ENCODE data around the gene SMAGP. TPM values are rescaled to one million over a fixed set of nuclear protein-coding genes. Genes with fewer than 3 reads are reported as not detected.

Gene SMAGP
- total RNA-seq, 1 experiment from 2014 or later: 12.4 TPM

DNA sequence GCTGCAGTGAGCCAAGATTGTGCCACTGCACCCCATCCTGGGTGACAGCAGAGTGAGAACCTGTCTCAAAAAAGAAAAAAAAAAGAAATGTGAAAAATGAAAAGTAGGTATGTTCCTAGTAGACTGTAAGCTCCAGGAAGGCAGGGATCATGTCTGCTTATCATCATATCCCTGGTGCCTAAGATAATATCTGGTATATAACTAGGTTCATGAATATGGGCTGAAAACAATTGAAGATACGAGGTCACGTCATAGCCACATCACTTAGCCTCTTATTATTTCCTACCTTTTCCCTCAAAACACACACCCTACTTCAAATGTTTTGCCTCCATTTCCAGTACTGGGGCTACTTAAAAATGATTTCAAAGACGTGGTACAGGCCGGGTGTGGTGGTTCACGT lies 55.3 kb downstream of the SMAGP start:
- no peak overlapping the region for H3K23ac ChIP-seq (ENCODE audit: insufficient read length, low read depth, low read length)
- no CpG with 5 or more reads among the region's 5 CpGs for WGBS (ENCODE audit: extremely low coverage, insufficient read length, low lambda C conversion rate)
- Mint-ChIP-seq H3K27ac (no peak overlapping the region), H3K9me3 (no peaks in the 10 kb centered on the region), H3K36me3 (ENCODE audit: insufficient read depth in 1 of 3, low read depth in 3 of 3) (peaks cover 0 to 13% (median 5%) of the 10 kb centered on the region in 3 experiments; a peak in 4 of 7 replicates), H3K4me3 (no peak overlapping the region), H3K27me3 (ENCODE audit: low read depth) (no peaks in the 10 kb centered on the region), H3K4me1 (peaks cover 18% of the 10 kb centered on the region in 2 experiments)
- no peak overlapping the region for H2BK120ac ChIP-seq (ENCODE audit: low read depth, low read length, poor library complexity, severe bottlenecking)
- peaks cover 15% of the 10 kb centered on the region for H3K23me2 ChIP-seq (ENCODE audit: insufficient read length, low read depth, low read length, poor library complexity, severe bottlenecking)
- TF ChIP-seq, protein P1, sequence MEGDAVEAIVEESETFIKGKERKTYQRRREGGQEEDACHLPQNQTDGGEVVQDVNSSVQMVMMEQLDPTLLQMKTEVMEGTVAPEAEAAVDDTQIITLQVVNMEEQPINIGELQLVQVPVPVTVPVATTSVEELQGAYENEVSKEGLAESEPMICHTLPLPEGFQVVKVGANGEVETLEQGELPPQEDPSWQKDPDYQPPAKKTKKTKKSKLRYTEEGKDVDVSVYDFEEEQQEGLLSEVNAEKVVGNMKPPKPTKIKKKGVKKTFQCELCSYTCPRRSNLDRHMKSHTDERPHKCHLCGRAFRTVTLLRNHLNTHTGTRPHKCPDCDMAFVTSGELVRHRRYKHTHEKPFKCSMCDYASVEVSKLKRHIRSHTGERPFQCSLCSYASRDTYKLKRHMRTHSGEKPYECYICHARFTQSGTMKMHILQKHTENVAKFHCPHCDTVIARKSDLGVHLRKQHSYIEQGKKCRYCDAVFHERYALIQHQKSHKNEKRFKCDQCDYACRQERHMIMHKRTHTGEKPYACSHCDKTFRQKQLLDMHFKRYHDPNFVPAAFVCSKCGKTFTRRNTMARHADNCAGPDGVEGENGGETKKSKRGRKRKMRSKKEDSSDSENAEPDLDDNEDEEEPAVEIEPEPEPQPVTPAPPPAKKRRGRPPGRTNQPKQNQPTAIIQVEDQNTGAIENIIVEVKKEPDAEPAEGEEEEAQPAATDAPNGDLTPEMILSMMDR (conservative IDR thresholded peaks at IDR 0.05): no peak
- H4K91ac ChIP-seq (ENCODE audit: insufficient read length, low read depth, low read length): no peak overlapping the region
- H3K27me3 ChIP-seq (ENCODE audit: insufficient read depth, low read length): no peaks in the 10 kb centered on the region
- H3K79me2 ChIP-seq (ENCODE audit: insufficient read depth, low read length): no peaks in the 10 kb centered on the region
- no peaks in the 10 kb centered on the region; the same call in 1 of the 2 replicates for H3K4me1 ChIP-seq (ENCODE audit: insufficient read depth, low read length)
- no peaks in the 10 kb centered on the region for H3K9me3 ChIP-seq (ENCODE audit: control insufficient read depth, low read depth, low read length)
- no peak for DNase-seq
- no peak overlapping the region for H2BK15ac ChIP-seq (ENCODE audit: low read depth, low read length)
- no peak overlapping the region for H3K56ac ChIP-seq (ENCODE audit: insufficient read length, low read depth, low read length)
- H3K18ac ChIP-seq (ENCODE audit: insufficient read length, low read depth, low read length): no peak overlapping the region
- H2BK20ac ChIP-seq (ENCODE audit: low read depth, low read length, poor library complexity, severe bottlenecking): no peak overlapping the region
- H2BK12ac ChIP-seq (ENCODE audit: insufficient read length, low read depth, low read length): no peak overlapping the region
- no peak overlapping the region for H3K4me2 ChIP-seq (ENCODE audit: insufficient read depth, insufficient read length, low read length)
- no peaks in the 10 kb centered on the region for H3K79me1 ChIP-seq (ENCODE audit: insufficient read depth, low read depth, low read length, poor library complexity, severe bottlenecking)
- H2AFZ ChIP-seq (ENCODE audit: low read length): no peak overlapping the region
- H4K5ac ChIP-seq (ENCODE audit: insufficient read length, low read depth, low read length): no peak overlapping the region
- H3K4ac ChIP-seq (ENCODE audit: low read depth, low read length): no peak overlapping the region
- no peak overlapping the region for H3K14ac ChIP-seq (ENCODE audit: insufficient read depth, low read length)
- H3T11ph ChIP-seq (ENCODE audit: low read length): no peak overlapping the region
- no peak overlapping the region for H3K9ac ChIP-seq (ENCODE audit: extremely low read depth, insufficient read length, low read length)
- H4K8ac ChIP-seq (replicated peaks; ENCODE audit: insufficient read length, low read depth, low read length): no peak overlapping the region
- H2BK5ac ChIP-seq (ENCODE audit: insufficient read length, low read length): no peak overlapping the region
- H2AK5ac ChIP-seq (ENCODE audit: insufficient read length, low read length): no peak overlapping the region
- no peak overlapping the region for H3K27ac ChIP-seq (ENCODE audit: insufficient read length, low read depth, low read length)
- no peaks in the 10 kb centered on the region for H4K20me1 ChIP-seq (ENCODE audit: control insufficient read depth, insufficient read depth, insufficient read length)

Data from H9 (cell line).